ENCODE measurements around the gene PLCB1. TPM values are rescaled to one million over a fixed set of nuclear protein-coding genes. Genes with fewer than 3 reads are reported as not detected.

The PLCB1 gene
- total RNA-seq, 2 donors from 2014 or later = 7.3 to 45.5 TPM

DNA sequence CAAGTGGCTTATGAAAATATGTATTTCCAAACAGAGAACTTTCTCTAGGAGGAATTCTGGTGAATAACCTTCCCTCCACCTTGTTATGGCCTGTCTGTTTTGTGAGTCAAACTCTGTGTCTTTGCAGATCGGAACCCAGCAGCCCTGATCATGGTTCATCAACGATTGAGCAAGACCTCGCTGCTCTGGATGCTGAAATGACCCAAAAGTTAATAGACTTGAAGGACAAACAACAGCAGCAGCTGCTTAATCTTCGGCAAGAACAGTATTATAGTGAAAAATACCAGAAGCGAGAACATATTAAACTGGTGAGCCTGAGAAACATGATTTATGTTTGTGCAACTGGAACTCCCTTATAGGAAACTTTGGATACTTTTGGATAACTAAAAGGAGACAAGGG lies 642.3 kb downstream of the PLCB1 start:
- no peak overlapping the region for H3K4me3 ChIP-seq
- H3K27me3 ChIP-seq = no peaks in the 10 kb centered on the region
- TF ChIP-seq CTCF (IDR thresholded peaks at IDR 0.05) = no peak
- H3K9me3 ChIP-seq = no peaks in the 10 kb centered on the region
- no peaks in the 10 kb centered on the region for H3K4me1 ChIP-seq
- no peak for DNase-seq (ENCODE audit: low spot score)
- no peak overlapping the region for H3K27ac ChIP-seq
- H3K36me3 ChIP-seq = no peaks in the 10 kb centered on the region

DNA sequence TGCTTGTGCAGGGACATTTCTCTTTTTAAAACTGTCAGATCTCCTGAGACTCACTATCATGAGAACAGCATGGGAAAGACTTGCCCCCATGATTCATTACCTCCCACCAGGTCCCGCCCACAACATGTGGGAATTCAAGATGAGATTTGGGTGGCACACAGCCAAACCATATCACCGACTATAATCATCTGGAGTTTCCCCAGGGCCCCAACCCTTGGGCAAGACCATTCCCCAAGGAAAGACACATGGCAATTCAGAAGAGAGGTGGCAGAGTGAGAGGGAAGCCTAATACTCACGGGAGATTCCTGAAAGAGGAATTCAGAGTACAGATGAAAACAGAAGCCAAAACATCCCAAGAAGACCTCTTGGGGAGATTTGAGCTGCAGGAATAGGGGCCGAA lies 645.8 kb downstream of the PLCB1 start:
- Histone ChIP-seq H3K4me3 (no peak overlapping the region), H3K36me3 (no peaks in the 10 kb centered on the region), H3K27ac (no peak overlapping the region), H3K4me1 (no peaks in the 10 kb centered on the region), H3K9me3 (no peaks in the 10 kb centered on the region), H3K27me3 (no peaks in the 10 kb centered on the region)
- no peak for DNase-seq (ENCODE audit: low spot score)
- no peak for TF ChIP-seq CTCF (IDR thresholded peaks at IDR 0.05)

DNA sequence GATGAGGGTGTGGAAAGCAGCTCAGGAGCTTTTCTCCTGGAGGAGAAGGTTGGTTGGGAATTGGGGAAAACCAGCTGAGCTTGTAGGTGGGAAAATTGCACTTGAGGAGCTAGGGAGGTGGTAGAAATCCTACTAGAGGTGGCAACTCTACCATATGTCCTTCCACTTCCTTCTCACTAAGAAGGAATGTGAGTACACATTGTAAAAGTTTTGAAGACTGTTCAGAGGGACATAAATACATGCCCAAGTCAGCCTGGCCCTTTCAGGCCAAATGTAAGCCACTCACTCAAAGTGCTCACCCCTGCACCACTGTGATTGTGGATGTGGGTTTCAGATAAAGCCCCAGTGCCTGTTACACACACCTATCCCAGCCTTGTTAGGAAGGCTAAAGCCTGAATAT lies 646.3 kb downstream of the PLCB1 start:
- Histone ChIP-seq H3K27me3 (no peaks in the 10 kb centered on the region), H3K4me3 (no peak overlapping the region), H3K9me3 (no peaks in the 10 kb centered on the region), H3K27ac (no peak overlapping the region), H3K4me1 (no peaks in the 10 kb centered on the region), H3K36me3 (no peaks in the 10 kb centered on the region)
- TF ChIP-seq CTCF (IDR thresholded peaks at IDR 0.05) = no peak
- DNase-seq (ENCODE audit: low spot score) = no peak

DNA sequence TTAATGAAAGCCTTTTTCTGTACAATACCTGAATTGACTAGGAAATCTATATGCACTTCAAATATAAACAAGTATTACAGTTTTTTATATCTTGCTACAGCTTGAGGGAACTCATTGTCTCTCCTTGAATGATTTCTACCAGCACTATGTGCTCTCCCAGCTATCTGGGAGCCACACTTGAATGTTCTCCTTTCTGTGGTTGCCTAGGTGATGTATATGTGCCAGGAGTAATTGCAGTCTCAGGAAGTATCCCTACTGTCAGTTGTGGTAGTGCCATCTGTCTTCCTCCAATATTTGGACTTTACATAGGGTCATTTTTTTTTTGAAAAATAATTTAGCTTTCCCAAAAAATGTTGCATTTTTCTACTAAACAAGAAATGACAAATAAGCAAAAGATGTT lies 648.8 kb downstream of the PLCB1 start:
- no peaks in the 10 kb centered on the region for H3K36me3 ChIP-seq
- DNase-seq (ENCODE audit: low spot score) = no peak
- no peaks in the 10 kb centered on the region for H3K9me3 ChIP-seq
- no peak for TF ChIP-seq CTCF (IDR thresholded peaks at IDR 0.05)
- H3K27ac ChIP-seq = no peak overlapping the region
- no peak overlapping the region for H3K4me3 ChIP-seq
- no peaks in the 10 kb centered on the region for H3K4me1 ChIP-seq
- H3K27me3 ChIP-seq = no peaks in the 10 kb centered on the region

GRCh38 chr20:8782804-8783203 lies 650.7 kb downstream of the PLCB1 start:
- Histone ChIP-seq H3K27ac (peak overlapping the region in 1 of 2 donors; percentile 52), H3K4me1 (no peaks in the 10 kb centered on the region), H3K4me3 (no peak overlapping the region), H3K9me3 (no peaks in the 10 kb centered on the region), H3K36me3 (no peaks in the 10 kb centered on the region), H3K27me3 (no peaks in the 10 kb centered on the region)
- no peak for TF ChIP-seq CTCF (IDR thresholded peaks at IDR 0.05)
- no peak for DNase-seq (ENCODE audit: low spot score)

DNA sequence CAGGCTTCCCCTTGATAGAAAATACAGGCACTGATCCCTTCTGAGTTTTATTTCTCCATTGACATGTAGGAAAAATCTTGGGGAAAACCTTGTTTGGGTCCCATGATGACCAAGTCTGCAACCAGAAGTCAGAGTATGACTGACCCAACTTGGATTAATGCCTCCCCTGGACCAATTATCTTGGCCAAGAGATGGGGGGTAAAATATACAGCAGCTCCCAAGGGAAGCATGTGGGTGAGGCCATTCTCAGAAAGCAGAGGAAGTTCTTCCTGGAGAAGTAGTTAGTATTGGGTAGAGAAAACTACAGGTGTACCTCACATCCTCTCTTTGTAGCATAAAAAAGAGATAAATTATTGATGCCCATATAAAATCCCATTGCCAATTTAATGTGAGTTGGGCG lies 651.7 kb downstream of the PLCB1 start:
- Histone ChIP-seq H3K9me3 (no peaks in the 10 kb centered on the region), H3K27ac (no peak overlapping the region), H3K36me3 (no peaks in the 10 kb centered on the region), H3K27me3 (no peaks in the 10 kb centered on the region), H3K4me1 (no peaks in the 10 kb centered on the region), H3K4me3 (no peak overlapping the region)
- DNase-seq (ENCODE audit: low spot score) = no peak
- TF ChIP-seq CTCF (IDR thresholded peaks at IDR 0.05) = no peak

Data from right atrium auricular region (tissue), 2 donors.